OCI-M2 (cell line): Measurements from ENCODE around the gene SLC39A11.
"Not testable (repeated sequence)": the region's sequence is repeated elsewhere in the genome, so short reads cannot be mapped to it uniquely, and the experiment has no call there.

Experiments
- DNase-seq: peaks from one replicate; lab custom pipeline; 2025; ENCODE audit not compliant: unreplicated experiment; lab: John Stamatoyannopoulos, UW

Gene SLC39A11

GRCh38 chr17:72726936-72727335 is 365.6 kb downstream of the SLC39A11 start:
- no peak for DNase-seq

- DNase-seq: no peak
These were observed 366.9 kb downstream of the SLC39A11 start for GRCh38 chr17:72725433-72726068.

GRCh38 chr17:72724267-72724666 is 368.2 kb downstream of the SLC39A11 start:
- DNase-seq: no peak

- DNase-seq: no peak
These were observed 368.8 kb downstream of the SLC39A11 start for GRCh38 chr17:72723711-72724110.

GRCh38 chr17:72720494-72720825 is 372.0 kb downstream of the SLC39A11 start:
- no peak for DNase-seq

DNA sequence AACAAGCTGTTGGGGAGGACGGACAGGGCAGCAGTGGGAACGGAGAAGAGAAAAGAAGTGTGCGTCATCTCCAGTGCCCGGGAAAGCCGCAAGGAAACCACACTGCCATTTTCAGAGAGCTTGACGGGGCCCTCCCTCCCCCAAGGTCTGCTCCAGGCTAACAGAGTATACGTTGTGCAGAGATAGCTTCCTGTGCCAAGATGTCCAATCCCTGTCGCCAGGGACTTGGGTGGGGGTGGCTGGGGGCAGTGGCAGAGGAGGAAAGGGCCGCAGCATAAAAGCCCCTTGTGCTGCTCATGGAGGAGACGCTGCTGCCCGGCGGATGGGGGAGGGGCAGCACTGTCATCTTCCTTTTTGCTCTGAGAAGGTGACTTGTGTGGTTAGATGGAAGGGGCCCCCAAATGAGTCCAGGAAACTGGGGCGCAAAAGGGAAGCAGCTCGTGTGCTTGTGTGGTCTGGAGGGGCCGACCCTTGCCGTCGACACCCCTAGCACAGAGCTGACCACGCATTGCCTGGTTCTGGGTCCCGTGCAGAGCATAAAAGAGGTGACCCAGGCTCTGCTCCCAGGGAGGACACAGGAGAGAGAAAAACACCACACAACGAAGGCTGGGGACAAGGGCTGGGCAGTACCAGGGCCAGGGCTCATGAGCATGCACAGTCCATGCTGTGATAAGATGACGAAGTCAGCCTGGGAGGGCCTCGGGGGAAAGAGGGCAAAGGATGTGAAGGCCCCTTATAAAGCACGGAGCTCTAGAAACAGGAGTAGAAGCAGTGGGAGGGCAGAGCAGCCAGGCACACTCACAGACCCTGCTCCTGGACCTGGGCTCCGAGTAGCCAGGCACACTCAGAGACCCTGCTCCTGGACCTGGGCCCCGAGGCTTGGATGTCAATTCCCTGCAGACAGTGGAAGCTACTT is 372.7 kb downstream of the SLC39A11 start:
- no peak for DNase-seq

GRCh38 chr17:72719206-72719577 is 373.3 kb downstream of the SLC39A11 start:
- DNase-seq: no peak

DNA sequence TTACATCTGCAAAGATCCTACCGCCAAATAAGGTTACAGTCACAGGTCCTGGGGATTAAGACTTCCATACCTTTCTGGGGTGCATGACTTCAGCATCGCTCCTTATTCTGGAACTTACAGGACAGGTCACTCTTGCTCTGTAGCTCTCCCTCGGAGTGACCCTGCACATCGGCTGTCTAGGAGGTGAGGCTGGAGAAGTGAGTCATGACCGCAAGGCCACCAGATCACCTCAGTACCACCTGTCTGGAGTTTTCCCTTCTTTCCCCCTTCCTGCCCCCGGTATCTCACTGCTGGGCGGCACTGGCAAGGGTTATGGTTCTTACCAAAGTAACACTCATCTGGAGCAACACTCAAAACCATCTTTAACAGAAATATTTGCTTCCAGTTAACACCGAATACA is 374.8 kb downstream of the SLC39A11 start:
- no peak for DNase-seq

GRCh38 chr17:72717276-72717675 is 375.2 kb downstream of the SLC39A11 start:
- no peak for DNase-seq

- DNase-seq: no peak
These were observed 376.4 kb downstream of the SLC39A11 start for GRCh38 chr17:72715906-72716572.

- DNase-seq: no peak
These were observed 378.0 kb downstream of the SLC39A11 start for GRCh38 chr17:72714357-72714966.

GRCh38 chr17:72713701-72714100 is 378.8 kb downstream of the SLC39A11 start:
- DNase-seq: no peak

- DNase-seq: no peak
These were observed 380.8 kb downstream of the SLC39A11 start for GRCh38 chr17:72711521-72712310.

- no peak for DNase-seq
These were observed 381.7 kb downstream of the SLC39A11 start for GRCh38 chr17:72710834-72711233.

DNA sequence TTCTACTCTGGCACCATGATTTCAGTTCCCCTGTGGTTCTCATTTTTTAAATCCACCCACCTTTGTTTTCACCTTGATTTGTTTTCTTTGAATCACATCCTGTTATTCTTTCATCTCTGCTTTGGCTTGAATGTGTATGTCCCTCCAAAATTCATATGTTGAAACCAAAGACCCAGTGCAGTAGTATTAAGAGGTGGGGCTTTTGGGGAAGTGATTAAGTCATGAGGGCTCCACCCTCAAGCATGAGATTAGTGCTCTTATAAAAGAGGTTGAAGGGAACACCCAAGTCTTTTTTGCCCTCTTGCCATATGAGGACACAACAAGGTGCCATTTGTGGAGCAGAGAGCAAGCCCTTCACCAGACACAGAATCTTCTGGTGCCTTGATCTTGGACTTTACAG is 382.3 kb downstream of the SLC39A11 start:
- DNase-seq: no peak

DNA sequence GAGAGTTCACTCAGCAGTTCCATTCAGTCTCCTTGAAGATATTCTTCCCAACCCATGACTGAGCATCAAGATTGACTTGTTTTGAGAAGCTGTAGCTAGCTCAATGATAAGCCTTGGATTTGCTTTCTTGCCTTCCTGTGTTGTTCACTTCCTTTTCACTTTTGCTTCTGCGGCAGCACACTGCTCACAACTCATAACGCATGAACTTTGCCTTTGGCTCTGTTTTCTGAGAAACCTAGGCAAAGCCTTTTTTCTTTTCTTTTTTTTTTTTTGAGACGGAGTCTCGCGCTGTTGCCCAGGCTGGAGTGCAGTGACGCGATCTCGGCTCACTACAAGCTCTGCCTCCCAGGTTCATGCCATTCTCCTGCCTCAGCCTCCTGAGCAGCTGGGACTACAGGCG is 383.8 kb downstream of the SLC39A11 start:
- DNase-seq: not testable (repeated sequence)

DNA sequence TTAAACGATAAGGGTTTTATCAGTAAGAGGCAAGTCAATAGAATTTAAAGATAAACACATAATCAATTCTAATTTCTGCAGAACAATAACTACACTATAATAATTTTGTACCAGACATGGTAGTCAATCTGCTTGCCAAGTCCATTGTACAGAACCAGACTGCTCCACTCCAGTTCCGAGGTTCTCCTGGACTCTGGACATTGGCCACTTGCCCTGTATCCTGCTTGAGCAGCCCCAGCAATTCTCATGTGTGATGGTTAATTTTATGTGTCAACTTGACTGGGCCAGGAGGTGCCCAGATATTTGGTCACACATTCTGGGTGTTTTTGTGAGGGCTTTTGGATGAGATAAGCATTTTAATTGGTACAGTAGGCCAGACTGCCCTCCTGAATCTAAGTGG is 384.6 kb downstream of the SLC39A11 start:
- no peak for DNase-seq

GRCh38 chr17:72706396-72706981 is 386.0 kb downstream of the SLC39A11 start:
- no peak for DNase-seq

GRCh38 chr17:72705905-72706395 is 386.5 kb downstream of the SLC39A11 start:
- no peak for DNase-seq

GRCh38 chr17:72702998-72703397 is 389.5 kb downstream of the SLC39A11 start:
- DNase-seq: no peak
